Measurements from ENCODE around the gene OR2W3.
A peak's percentile ranks its signal among the peaks of the same experiment; 100 is the strongest.

The OR2W3 gene

DNA sequence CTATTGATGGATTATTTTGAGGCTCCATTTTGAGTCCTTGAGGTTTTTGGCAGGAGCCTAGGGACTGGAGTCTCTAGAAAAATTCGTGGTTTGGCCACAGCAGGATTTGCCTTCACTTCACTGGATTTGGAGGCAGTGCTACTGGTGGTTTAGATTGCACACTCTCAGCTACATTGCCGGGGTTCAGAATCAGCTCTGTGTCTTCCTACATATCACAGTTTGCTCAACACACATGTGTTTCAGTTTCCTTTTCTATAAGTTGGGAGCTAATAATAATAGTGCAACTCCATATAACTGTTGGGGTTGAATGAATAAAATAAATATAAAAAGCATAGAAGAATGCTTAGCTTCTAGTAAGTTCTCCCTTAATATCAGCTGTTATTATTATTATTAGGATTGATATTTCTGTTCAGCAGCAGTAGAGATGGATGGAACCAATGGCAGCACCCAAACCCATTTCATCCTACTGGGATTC, at the start of gene OR2W3:
Gene OR2W3, plus strand, starts transcription at position 425 of the 475 bp plus-strand sequence. Its CDS starts 0 bp downstream, at position 425.
- ATAC-seq = no peak

DNA sequence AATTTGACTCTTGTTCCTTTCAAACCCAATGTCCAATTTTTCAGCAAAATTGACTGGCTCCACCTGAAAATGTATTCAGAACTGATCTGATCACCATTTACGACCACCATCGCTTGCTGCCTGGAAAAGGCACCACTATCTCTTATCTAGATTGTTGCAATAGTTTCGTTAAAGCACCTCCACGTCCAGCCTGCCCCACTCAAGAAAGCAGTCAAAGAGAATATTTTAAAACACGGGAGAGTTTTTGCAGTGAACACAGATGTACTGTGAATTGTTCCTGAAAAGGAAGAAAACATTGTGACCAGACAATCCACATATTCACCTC, 49.7 kb upstream of the OR2W3 start:
- no peak for ATAC-seq

DNA sequence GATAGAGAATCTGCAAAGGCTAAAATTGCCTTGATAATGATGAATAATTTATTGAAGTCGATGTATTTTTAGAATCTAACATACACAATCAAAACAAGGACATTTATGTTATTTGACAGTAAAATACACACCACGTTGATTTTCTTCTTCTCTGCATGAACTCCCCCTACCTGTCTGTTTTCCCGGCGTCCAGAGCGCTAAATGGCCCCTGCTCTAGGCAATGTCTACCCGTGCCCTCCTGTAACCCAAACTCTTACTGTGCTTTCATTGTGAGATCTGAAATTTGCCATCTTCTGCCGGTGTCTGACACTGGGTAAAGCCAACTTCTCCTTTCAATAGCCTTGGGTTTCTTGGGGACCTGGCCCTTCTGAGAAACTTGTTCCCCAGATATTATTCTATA, 47.0 kb upstream of the OR2W3 start:
- no peak for ATAC-seq

DNA sequence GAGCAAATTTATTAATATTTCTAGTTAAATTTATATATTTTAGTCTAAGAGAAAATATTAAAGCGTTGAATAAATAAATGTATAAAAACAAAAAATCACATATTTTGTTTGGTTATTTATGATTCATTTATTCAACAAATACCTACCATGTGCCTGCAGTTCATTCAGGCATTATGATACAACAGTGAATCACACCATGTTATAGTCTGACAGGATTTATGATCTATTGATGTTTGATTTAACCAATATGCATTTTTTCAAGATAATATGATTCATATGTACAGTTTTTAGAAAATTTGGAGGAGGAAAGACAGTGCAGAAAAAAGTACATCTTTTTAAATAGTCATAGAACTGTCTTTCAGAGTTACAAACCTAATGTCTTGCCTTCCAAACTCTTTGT, 45.8 kb upstream of the OR2W3 start:
- ATAC-seq = no peak

DNA sequence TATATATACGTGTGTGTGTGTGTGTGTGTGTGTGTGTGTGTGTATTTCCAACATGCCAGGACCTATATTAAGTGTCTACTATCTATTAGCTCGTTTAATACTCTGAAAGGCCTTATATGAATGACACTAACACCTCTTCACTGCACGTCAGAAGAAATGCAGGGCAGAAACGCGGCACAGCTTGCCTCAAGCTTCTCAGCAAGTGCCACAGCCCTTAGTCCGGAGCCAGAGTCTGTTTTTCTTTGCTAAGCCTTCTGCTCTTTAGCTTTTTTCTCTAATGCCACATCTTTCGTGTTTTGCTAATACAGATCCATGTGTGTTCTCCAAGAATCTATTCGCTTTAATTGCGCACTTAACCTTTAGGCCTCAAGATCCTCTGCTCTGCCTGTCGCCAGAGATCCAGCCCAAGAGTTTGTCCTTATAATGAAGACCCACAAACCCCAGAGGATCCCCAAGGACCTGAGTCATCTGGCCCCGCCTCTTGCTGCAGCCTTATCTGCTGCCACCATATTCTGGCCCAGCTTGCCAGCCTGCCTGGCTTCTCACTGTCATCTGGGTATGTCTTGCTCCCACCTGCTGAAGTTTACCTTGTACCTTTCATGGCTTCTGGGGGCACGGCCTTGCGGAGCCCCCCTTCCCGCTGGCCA, 40.4 kb upstream of the OR2W3 start:
- no peak for ATAC-seq

DNA sequence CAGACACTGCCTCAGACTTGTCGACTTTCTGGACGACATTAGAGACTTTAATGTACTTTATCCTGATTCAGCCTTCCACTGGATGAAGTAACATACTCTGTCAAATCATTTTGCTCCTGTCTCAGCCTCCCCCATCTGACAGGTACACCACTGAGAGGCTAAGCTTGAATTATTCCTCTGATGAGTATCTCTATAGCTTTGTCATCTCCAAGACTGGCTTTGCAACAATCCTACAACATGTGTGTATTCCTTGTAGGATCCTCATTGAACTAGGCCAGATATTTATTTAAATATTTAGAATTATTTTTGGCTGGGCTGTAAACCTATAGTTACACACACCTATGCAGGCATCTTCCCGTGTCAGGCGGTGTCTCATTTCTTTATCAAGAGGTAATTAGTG, 39.5 kb upstream of the OR2W3 start:
- no peak for ATAC-seq

DNA sequence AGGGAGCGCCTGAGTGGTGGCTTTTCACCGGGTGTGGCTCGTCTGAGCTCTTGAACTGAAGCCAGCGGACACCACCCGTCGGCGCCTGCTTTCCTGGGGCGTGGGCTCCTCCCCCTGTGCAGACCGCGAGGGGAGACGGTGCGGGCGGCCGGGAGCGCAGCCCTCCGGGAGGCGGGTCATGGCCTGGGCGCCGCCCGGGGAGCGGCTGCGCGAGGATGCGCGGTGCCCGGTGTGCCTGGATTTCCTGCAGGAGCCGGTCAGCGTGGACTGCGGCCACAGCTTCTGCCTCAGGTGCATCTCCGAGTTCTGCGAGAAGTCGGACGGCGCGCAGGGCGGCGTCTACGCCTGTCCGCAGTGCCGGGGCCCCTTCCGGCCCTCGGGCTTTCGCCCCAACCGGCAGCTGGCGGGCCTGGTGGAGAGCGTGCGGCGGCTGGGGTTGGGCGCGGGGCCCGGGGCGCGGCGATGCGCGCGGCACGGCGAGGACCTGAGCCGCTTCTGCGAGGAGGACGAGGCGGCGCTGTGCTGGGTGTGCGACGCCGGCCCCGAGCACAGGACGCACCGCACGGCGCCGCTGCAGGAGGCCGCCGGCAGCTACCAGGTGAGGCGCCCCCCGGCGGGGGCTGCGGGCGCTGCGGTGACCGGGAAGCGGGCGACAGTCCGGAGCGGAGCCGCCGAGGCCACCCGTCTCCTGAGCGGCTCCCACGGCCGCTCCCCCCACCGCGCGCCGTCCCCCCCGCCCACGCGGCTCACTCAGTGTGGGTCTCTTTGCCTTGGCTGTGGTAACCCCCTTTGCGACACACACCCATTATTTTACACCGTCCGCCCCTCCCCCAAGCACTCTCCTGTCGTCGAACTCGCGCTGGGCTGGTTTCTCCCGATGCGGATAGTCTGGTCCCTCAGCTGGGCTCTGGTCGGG, 38.1 kb upstream of the OR2W3 start, which contains the start of gene TRIM58:
Gene TRIM58, plus strand, starts transcription at position 119 of the 916 bp plus-strand sequence. Its CDS starts 60 bp downstream, at position 179.
- ATAC-seq = peak; percentile 30 to 39

DNA sequence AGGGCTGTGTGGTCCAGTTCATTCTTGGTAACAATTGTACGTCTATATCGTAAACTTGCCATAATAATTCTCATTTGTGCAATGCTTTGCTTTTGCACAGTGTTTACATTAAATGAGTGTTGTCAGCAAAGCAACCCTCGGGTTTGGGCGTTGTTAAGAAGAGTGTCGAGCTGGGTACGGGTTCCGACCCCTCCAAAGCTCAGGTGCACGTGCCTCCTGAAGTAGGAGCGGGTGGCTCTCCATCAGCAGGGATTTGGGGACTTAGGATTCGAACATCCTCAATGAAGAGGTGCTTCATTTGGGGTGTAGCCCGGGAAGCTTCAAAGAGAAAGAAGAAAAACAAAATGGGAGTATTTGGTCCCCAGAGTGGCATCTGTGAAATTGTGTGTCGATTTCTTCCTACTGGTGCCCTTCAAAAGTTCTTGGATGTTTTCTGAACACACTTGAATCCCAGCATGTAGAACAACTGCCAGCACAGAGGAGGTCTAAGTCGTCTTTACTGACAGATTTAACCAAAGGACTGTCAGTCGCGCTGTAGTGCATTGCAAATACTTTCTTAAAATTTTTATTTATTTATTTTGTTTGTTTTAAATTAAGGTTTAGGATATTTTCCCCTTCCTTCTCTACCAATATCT, 37.3 kb upstream of the OR2W3 start:
- no peak for ATAC-seq

DNA sequence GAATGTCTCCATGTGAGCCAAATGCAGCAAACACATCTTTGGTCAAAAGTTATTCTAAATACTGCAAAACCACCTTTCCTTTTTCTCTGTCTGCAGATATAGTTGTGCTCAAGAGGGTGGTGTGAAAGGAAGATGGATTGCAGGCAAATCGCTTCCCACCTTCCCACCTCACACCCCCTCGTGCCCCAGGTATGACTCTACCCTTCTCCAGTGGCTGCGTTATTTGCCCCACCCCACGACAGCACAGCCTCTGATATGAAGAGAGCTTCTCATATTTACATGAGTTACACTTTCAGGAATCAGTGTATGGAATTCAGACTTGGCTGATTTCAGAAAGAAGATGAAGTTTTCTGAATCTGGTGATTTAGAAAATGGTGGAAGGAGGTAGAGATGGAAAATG, 32.6 kb upstream of the OR2W3 start:
- ATAC-seq = no peak

DNA sequence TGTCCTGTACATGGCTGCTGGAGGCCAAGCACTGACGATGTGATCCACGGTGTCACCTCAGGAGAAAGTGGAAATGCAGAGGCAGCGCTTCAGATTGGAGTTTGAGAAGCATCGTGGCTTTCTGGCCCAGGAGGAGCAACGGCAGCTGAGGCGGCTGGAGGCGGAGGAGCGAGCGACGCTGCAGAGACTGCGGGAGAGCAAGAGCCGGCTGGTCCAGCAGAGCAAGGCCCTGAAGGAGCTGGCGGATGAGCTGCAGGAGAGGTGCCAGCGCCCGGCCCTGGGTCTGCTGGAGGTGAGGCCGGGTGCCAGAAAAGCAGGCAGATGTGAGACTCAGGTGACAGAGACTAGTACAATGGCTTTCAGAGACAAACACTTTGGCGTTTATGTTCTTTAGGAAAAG, 30.7 kb upstream of the OR2W3 start:
- ATAC-seq = no peak

DNA sequence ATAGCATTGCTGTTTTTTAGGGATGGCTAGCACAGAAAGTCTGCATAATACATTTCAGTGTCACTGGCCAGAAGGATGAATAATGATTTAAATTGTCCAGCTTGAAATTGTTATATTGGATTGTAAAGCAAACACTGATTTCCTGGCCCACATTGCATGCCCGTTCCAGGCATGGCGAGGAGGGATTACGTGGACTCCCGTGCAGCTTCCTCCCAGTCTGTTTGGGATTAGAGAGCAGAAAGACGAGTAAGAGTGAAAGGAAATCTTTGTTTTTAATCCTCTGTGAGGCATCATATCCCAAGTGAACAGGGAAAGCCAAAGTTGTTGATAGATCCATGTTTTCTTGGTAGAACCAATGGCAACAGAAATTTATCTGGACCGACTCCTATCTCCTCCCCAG, 30.0 kb upstream of the OR2W3 start:
- no peak for ATAC-seq

DNA sequence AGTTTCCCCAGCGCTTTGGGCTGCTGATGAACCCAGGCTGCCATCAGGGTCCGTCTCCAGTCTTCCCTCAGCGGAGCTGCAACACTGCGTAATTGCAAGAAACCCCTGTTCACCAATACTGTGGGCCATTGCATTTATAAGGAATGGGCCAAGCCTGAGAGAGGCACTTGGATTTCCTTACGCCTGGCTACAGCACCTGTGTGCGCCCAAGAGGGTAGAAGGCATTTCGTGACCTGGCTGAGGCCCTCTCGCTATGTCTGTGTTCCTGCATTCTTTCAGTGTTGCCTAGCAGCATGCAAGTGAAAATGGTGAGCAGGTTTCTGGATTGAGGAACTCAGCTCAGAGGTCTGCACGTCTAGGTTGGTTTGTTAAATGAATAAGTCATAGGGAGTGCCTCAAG, 12.0 kb upstream of the OR2W3 start:
- no peak for ATAC-seq

DNA sequence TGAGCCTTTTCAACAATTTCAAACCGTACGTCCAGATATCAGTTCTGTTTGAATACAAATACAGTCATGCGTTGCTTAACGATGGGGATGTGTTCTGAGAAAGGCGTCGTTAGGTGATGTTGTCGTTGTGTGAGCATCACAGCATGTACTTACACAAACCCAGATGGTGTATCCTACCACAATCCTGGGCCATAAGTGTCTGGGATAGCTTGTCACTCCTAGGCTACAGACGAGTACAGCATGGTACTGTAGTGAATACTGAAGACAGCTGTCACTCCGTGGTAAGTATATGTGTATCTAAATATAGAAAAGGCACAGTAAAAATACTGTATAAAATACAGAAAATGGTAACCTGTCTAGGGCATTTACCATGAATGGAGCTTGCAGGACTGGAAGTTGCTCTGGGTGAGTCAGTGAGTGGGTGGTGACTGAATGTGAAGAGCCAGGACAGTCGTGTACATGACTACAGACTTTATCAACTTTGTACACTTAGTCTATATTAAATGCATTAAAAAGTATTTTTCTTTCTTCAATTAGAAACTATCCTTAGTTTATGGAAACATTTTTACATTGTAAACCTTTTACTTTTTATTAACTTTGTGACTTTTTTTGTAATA, 10.5 kb upstream of the OR2W3 start:
- no peak for ATAC-seq

DNA sequence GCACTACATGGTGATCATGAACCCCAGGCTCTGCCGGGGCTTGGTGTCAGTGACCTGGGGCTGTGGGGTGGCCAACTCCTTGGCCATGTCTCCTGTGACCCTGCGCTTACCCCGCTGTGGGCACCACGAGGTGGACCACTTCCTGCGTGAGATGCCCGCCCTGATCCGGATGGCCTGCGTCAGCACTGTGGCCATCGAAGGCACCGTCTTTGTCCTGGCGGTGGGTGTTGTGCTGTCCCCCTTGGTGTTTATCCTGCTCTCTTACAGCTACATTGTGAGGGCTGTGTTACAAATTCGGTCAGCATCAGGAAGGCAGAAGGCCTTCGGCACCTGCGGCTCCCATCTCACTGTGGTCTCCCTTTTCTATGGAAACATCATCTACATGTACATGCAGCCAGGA, 589 bp downstream of the OR2W3 start:
- no peak for ATAC-seq

DNA sequence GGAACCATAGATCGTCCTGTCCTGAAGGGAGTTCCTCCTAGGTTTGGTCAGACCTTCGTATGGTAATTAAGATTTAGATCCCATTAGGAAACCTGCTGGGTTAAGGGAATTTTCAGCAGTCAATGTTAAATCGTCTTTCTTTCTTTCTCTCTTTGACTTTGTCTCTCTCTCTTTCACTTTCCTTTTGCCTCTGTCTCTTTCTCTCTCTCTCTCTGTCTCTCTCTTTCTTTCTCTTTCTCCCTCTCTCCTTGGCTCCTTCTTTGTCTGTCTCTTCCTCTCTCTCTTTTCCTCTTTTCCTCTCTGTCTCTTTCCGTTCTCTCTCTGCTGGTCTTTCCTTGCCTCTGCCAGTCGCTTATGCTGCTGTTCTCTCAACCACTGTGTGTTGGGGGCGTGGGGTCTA, 8.7 kb downstream of the OR2W3 start:
- no peak for ATAC-seq

DNA sequence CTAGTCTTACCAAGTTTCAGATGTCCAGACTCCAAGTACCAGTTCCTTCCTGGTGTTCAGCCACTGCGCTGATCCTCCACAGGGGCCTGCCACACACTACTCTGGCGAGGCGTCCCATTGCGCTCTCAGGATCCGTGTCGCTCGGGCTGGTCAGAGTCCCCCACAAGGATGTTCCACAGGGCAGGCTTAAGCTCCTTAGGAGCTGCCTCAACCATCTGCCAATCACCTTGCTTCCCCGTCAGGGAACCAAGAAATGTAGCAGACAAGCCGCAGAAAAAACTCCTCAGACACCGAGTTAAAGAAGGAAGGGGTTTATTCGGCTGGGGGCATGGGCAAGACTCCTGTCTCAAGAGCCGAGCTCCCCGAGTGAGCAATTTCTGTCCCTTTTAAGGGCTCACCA, 9.8 kb downstream of the OR2W3 start:
- ATAC-seq = no peak

DNA sequence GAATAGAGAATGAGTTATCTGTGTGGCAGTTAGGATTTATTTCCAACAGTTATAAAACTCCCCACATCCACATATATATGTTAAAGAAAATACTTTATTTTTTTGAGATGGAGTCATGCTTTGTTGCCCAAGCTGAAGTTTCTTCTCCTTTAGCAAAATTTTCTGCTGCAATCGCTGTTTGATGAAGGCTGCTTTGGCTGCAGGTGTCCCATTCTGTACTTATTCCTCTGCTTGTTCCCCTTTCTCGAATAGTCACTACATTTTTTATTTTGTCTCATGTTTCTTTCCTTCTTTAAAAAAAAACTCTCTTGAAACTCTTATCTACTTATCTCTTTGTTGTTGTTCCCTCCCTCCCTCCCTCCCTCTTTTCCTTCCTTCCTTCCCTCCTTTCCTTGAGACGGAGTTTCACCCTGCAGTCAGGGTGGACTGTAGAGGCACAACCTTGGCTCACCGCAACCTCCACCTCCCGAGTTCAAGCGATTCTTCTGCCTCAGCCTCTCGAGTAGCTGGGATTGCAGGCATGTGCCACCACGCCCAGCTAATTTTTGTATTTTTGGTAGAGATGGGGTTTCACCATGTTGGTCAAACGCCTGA, 10.6 kb downstream of the OR2W3 start:
- no peak for ATAC-seq

DNA sequence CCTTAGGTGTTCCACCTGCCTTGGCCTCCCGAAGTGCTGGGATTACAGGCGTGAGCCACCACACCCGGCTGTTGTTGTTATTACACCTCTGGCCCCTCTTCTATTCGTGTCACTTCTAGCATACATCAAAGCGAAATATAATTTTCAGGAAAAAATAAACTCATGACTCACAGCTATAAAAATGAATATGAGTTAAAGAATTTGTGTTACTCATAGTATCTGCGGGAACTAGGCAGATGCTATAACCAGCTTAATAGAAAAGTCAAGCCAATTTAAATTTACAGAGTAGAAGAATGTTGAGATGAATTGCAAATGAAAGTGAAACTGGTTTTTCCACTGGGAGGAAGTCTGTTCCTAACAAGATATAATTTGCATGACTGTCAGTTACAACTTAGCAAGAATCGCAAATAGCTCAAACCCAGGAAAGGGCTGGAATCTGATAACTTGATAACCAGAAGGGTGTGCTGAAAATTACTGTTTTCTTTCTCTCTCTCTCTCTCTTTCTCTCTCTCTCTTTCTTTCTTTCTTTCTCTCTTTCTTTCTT, 11.2 kb downstream of the OR2W3 start:
- peak; percentile 85 to 88 for ATAC-seq

DNA sequence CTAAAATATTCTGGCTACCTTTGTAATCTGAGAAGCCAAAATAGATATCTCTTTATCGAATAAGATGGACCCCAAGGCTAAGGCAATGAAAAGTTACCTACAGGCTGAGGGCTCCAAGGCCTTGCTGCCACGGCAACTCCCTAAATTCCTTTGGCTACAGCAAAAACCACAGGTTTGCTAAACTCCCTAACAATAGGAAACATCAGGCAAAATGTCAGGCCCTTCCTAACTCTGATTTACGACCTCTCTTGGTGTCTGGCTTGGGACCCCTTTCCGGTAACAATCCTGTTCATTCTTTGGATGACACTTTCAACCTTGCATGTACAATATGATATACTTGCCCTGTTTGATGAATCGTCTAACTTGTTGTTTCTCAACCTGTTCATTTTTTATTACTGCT, 13.4 kb downstream of the OR2W3 start:
- ATAC-seq = no peak

DNA sequence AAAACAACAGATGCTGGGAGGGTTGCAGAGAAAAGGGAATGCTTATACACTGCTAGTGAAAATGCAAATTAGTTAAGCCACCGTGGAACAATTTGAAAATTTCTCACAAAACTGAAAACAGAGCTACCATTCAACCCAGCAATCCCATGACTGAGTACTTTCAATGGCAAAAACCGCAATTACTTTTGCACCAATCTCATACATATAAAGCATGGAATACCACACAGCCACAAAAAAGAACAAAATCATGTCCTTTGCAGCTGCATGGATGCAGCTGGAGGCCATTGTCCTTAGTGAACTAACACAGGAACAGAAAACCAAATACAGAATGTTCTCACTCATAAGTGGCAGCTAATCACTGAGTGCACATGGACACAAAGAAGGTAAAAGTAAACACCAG, 18.4 kb downstream of the OR2W3 start:
- ATAC-seq = no peak

DNA sequence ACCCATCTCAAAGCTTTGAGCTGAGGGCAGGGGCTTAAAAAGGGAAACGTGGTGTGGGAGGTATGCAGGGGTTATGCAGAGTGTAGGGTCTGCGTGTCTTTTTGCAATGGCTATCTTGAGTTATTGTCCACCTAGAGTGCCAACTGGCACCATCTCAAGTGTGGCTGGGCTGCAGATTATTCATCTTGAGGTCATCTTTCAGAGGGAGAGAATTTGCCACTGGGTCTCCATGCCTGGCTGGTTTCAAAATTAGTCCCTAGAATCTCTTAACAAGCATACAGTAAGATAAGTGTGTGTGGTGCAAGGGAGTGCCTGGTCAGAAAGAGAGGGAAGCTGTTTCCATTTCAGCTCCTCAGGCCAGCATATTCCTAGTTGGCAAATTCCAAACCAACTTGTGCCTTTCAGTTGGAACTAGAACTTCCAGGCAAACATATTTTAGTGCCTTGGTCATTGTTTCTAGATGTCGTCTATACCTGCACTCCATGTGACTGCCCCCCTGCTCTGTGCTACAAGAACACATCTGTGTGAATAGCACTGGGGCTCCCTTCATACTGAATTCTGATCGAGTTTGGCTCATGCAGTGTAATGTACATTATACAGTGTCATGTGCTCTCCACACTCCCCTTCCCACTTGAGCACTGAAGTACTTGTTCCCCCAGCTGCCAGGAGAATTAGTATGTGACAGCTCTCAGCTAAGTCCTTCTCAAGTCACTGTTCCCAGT, 19.7 kb downstream of the OR2W3 start:
- ATAC-seq = no peak

DNA sequence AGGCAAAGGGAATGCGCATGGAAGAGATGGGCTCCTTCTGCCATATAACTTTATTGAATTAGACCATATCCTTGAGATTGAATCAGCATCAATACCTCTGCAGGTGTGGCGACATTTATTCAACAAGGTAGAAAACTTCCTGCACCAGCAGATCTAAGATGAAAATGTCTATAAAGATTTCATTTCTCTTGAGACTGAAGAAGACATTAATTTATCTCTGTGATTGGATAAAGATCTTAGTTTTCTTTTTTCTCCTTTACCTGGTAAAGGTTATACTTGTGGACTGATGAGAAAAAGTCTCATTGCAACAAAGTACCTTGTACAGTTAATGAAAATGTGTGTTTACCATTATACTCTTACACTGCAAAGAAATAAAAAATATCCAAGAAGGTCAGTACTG, 24.6 kb downstream of the OR2W3 start, which contains the start of gene OR2T8:
Gene OR2T8, plus strand, starts transcription at position 301 of the 400 bp plus-strand sequence. CDS start 766 bp downstream, outside the sequence.
- ATAC-seq = no peak
